Small intestine (tissue), 7 donors: ENCODE results near the gene C13orf46. TPM values are rescaled to one million over a fixed set of nuclear protein-coding genes. Genes with fewer than 3 reads are reported as not detected.

ENCODE experiments used
- DNase-seq, 2 donors: peaks; one replicate each; pipeline versions ENCODE4 v3.0.0 to v3.0.0-alpha.2; 2013
- FAIRE-seq: peaks from 2 replicates; lab custom pipeline; 2012; peaks lifted over from hg19 to GRCh38; lab: Jason Lieb, UNC
- H3K27ac ChIP-seq, 3 donors: one replicate each; pipeline ENCODE4 v1.5.1; 2013; ENCODE audit warnings: low read length in 2 of 3, mild to moderate bottlenecking in 2 of 3, control low read depth in 1 of 3, inconsistent platforms in 1 of 3, low read depth in 1 of 3, moderate library complexity in 1 of 3
- H3K27me3 ChIP-seq, 3 donors: one replicate each; pipeline ENCODE4 v1.6.1; 2013; ENCODE audit warnings: low read length in 3 of 3, inconsistent platforms in 1 of 3; ENCODE audit not compliant: control insufficient read depth in 3 of 3, insufficient read depth in 3 of 3
- H3K36me3 ChIP-seq, 3 donors: one replicate each; pipeline ENCODE4 v1.6.1; 2013; ENCODE audit warnings: low read length in 3 of 3, inconsistent platforms in 1 of 3, low read depth in 1 of 3, mild to moderate bottlenecking in 1 of 3, moderate library complexity in 1 of 3; ENCODE audit not compliant: control insufficient read depth in 3 of 3, insufficient read depth in 2 of 3
- H3K4me1 ChIP-seq, 3 donors: one replicate each; pipeline ENCODE4 v1.6.1; 2013; ENCODE audit warnings: low read length in 2 of 3, inconsistent platforms in 1 of 3, low read depth in 1 of 3, mild to moderate bottlenecking in 1 of 3, moderate library complexity in 1 of 3; ENCODE audit not compliant: control insufficient read depth in 3 of 3, insufficient read depth in 2 of 3
- H3K4me3 ChIP-seq, 3 donors: one replicate each; pipeline ENCODE4 v1.5.1; 2013; ENCODE audit warnings: low read length in 3 of 3, control low read depth in 1 of 3, inconsistent platforms in 1 of 3, low read depth in 1 of 3, mild to moderate bottlenecking in 1 of 3, moderate library complexity in 1 of 3
- H3K9me3 ChIP-seq, 2 donors: one replicate each; pipeline ENCODE4 v1.6.1; 2013; ENCODE audit warnings: low read depth in 1 of 2, low read length in 1 of 2; ENCODE audit not compliant: control insufficient read depth in 2 of 2, insufficient read depth in 1 of 2
- WGBS, 3 donors: extraction: QIAGEN DNeasy Blood & Tissue Kit; methylation state at CpG; one replicate each; pipeline ENCODE4 v1.1.7; 2013; 5-methylcytosine and 5-hydroxymethylcytosine counted together
- polyA plus RNA-seq, 4 donors: library from polyadenylated mRNA; stranded (reverse) in 3 of 4; unstranded in 1 of 4; fragments of 200-250 nt in 3 of 4; fragments of 120-200 nt in 1 of 4; gene quantifications; one replicate each; pipeline versions ENCODE4 v1.2.1 to v1.2.3, GENCODE V29; 2013
- donor health status: healthy with polysubstance abuse.
- donor health status: control.
- donor health status: control.
- donor health status: Bipolar disorder and iron deficiency.
- donor health status: healthy.

The C13orf46 gene
- polyA plus RNA-seq, 4 donors: 0.04 to 0.27 (median 0.22) TPM; not detected in 1

- DNase-seq: no peak
- FAIRE-seq: no peak
Observed at GRCh38 chr13:113930671-113931637, 42.9 kb downstream of the C13orf46 start.

GRCh38 chr13:113929628-113930615 is 44.0 kb downstream of the C13orf46 start:
- H3K27me3 ChIP-seq: no peaks in the 10 kb centered on the region
- peaks cover 0 to under 1% (median 0%) of the 10 kb centered on the region in 3 donors for H3K4me1 ChIP-seq
- no peak for FAIRE-seq
- no peak overlapping the region for H3K4me3 ChIP-seq
- H3K27ac ChIP-seq: no peak overlapping the region
- no peaks in the 10 kb centered on the region for H3K9me3 ChIP-seq
- no peak for DNase-seq
- no peaks in the 10 kb centered on the region for H3K36me3 ChIP-seq
- WGBS, 3 donors: 86 to 87% (median 86%) methylated on average over 38 of the region's 38 CpGs

More at GRCh38 chr13:113930671-113931637, 42.9 kb downstream of the C13orf46 start:
- no peak overlapping the region for H3K4me3 ChIP-seq
- no peaks in the 10 kb centered on the region for H3K9me3 ChIP-seq
- H3K27me3 ChIP-seq: no peaks in the 10 kb centered on the region
- WGBS, 3 donors: 80 to 84% (median 84%) methylated on average over 36 of the region's 36 CpGs
- no peaks in the 10 kb centered on the region for H3K36me3 ChIP-seq
- H3K27ac ChIP-seq: no peak overlapping the region
- H3K4me1 ChIP-seq: peaks cover 0 to 9% (median 0%) of the 10 kb centered on the region in 3 donors

GRCh38 chr13:113928685-113929627 is 44.9 kb downstream of the C13orf46 start:
- 68 to 80% (median 74%) methylated on average over 26 of the region's 26 CpGs for WGBS, 3 donors
- Histone ChIP-seq H3K4me3 (no peak overlapping the region), H3K4me1 (no peaks in the 10 kb centered on the region), H3K9me3 (no peaks in the 10 kb centered on the region), H3K27me3 (no peaks in the 10 kb centered on the region), H3K36me3 (no peaks in the 10 kb centered on the region), H3K27ac (no peak overlapping the region)
- DNase-seq: no peak
- FAIRE-seq: no peak

DNA sequence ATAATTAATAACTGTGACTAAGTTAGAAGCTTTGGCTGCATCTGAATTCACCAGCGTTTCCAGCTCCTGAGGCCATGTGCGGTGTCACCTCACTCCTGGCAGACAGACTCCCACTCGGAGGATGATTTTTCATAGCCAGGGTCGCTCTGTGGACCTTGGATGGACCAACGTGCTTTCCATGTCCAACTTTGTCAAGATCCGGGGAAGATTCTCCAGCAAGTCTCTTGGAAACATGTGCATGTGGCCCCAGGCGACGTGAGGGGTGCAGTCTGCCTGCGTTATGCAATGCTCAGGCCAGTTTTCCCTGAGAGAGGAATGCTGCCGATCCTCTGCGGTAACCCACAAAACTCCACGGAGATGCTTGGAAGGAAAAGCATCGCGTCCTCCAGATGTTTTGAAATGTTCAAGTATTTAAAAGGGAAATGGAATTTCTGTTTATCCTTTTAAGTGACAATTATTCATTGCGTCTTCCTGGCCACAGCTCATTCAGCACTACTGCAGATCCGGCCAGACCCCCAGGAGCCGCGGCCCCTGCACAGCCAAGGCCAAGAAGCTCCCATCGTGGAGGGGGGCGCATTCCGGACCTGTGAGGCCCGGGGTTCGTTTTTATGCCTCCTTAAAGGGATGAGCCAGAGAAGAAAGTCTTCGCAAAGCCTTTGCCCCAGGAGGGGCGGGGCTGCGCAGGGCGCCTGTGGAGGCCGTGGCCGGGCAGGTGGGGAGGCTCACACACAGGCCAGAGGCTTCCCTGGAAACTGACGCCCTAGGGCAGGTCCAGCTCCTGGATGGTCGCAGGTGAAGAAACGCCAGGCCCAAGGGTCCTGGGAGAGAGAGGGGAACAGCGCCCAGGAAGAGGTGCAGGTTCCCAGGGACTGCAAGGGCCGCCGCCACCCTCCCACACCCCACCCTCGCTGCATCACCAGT is 46.0 kb downstream of the C13orf46 start:
- H3K36me3 ChIP-seq: no peaks in the 10 kb centered on the region
- H3K9me3 ChIP-seq: no peaks in the 10 kb centered on the region
- no peaks in the 10 kb centered on the region for H3K4me1 ChIP-seq
- no peak for FAIRE-seq
- no peak for DNase-seq
- H3K27ac ChIP-seq: peak overlapping the region in 1 of 3 donors; percentile 38
- no peak overlapping the region for H3K4me3 ChIP-seq
- H3K27me3 ChIP-seq: no peaks in the 10 kb centered on the region
- WGBS, 3 donors: 57 to 73% (median 69%) methylated on average over 35 to 36 of the region's 36 CpGs

DNA sequence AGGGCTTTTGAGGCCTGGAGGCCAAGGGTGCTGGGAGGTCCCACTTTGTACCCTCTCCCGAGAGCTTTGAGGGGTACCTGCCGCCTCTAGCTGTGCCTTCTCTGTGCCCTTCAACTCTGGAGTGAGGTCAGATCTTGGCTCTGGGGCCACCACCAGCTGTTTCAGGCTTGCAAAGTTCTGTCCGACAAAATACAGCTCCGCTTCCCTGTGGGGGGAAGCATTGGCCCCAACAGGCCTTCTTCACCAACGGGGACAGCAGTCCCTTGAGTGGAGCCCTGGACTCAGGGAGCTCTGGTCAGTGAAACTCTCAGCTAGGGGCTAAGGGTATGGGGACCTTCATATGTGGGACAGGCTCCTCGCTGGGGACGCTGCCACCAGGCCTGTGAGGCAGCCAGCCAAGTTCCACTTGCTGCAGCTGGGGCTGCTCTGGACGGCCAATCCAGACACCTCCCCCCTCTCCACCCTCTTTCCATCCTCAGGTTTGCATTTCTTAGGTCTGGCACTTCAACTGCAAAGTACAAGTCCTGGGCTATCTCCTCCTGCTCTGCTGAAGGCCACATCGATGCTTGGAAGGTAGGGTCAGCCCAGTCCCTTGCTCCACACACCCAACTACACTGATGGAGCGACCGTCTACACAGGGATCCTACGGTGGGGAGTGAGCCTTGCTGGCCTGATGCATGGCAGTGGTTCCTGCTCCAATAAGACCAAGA is 46.8 kb downstream of the C13orf46 start:
- Histone ChIP-seq H3K4me3 (no peak overlapping the region), H3K27me3 (peaks cover 0 to 2% (median 2%) of the 10 kb centered on the region in 3 donors), H3K4me1 (no peaks in the 10 kb centered on the region), H3K27ac (no peak overlapping the region), H3K9me3 (peaks cover 0 to 6% of the 10 kb centered on the region in 2 donors), H3K36me3 (no peaks in the 10 kb centered on the region)
- 70 to 74% (median 73%) methylated on average over 12 of the region's 12 CpGs for WGBS, 3 donors
- DNase-seq (no peak), FAIRE-seq (no peak)

DNA sequence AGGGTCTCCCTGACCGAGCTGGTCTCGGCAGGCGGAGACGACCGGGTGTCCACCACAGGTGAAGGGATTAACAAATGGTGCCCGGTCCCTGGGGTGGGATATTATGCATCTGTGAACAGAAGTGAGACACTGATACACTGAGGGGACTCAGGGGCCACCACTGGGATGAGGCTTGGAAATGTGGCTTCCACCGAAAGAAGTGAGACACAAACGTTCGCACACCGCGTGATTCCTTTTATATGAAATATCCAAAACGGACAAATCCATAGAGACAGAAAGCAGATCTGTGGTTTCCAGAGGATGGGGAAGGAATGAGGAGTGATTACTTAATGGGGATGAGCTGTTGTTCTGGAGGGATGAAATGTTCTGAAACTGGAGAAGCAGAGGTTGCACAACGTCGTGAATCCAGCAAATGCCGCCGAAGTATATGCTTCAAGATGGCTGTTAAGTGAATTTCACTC is 47.5 kb downstream of the C13orf46 start:
- peaks cover 0 to 12% of the 10 kb centered on the region in 2 donors for H3K9me3 ChIP-seq
- no peak overlapping the region for H3K27ac ChIP-seq
- no peaks in the 10 kb centered on the region for H3K36me3 ChIP-seq
- H3K4me1 ChIP-seq: no peaks in the 10 kb centered on the region
- H3K27me3 ChIP-seq: peaks cover 0 to 2% (median 2%) of the 10 kb centered on the region in 3 donors
- WGBS, 3 donors: 85 to 87% (median 87%) methylated on average over 16 of the region's 16 CpGs
- FAIRE-seq (no peak), DNase-seq (no peak)
- no peak overlapping the region for H3K4me3 ChIP-seq
